GM12875 (cell line): ENCODE results near the gene RFX7.

Experiments used
- H3K4me3 ChIP-seq: one replicate; pipeline ENCODE4 v1.5.1; 2011; ENCODE audit warnings: low read depth, low read length, control low read depth
- TF ChIP-seq, protein P1 (sequence below): IDR thresholded peaks from 2 replicates; pipeline ENCODE4 v1.5.1; 2011; ENCODE audit warnings: low read depth, mild to moderate bottlenecking, control low read depth, inconsistent platforms, low read length, moderate library complexity, borderline replicate concordance; ENCODE audit not compliant: insufficient read depth

RFX7 gene

DNA sequence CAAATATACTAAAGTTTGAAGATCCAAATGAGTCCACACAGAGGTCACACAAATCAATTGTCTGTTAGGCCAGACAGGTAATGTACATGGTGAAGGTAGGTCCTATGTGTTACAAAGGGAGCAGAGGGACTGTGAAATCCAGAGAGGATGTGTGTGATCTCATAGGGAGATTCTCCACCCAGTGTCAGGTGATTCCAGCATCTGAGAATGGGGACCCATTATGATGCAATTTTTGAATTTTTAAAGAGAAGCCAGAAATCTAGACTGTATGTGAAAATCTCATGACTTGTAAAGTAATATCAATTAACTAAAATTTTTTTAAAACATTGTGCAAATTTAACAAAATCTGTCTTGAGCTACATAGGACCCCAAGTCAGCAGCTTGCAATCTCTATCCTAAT is 192.0 kb downstream of the RFX7 start:
- TF ChIP-seq, protein P1, sequence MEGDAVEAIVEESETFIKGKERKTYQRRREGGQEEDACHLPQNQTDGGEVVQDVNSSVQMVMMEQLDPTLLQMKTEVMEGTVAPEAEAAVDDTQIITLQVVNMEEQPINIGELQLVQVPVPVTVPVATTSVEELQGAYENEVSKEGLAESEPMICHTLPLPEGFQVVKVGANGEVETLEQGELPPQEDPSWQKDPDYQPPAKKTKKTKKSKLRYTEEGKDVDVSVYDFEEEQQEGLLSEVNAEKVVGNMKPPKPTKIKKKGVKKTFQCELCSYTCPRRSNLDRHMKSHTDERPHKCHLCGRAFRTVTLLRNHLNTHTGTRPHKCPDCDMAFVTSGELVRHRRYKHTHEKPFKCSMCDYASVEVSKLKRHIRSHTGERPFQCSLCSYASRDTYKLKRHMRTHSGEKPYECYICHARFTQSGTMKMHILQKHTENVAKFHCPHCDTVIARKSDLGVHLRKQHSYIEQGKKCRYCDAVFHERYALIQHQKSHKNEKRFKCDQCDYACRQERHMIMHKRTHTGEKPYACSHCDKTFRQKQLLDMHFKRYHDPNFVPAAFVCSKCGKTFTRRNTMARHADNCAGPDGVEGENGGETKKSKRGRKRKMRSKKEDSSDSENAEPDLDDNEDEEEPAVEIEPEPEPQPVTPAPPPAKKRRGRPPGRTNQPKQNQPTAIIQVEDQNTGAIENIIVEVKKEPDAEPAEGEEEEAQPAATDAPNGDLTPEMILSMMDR: no peak
- no peak overlapping the region for H3K4me3 ChIP-seq

- H3K4me3 ChIP-seq: no peak overlapping the region
- TF ChIP-seq, protein P1: no peak
Observed at GRCh38 chr15:56049577-56049976, 194.1 kb downstream of the RFX7 start.

DNA sequence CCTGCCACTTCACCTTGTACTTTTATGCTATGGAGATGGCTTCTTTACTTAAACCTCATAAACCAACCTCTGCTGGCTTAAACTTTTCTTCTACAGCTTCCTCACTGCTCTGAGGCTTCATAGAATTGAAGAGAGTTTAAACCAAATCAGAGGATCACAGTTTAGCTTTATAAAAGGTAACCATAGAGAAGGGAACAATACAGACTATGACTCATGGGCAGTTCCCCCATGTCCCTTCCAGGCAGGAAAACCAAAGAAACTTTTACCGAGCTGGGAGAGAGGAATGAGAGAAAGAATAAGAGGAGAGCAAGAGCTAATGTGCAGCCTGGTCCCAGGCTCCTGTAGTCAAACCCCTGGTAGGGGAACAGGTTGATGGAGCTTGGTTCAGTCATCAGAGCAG is 196.3 kb downstream of the RFX7 start:
- TF ChIP-seq, protein P1: no peak
- H3K4me3 ChIP-seq: no peak overlapping the region

GRCh38 chr15:56045068-56045748 is 198.5 kb downstream of the RFX7 start:
- H3K4me3 ChIP-seq: no peak overlapping the region
- TF ChIP-seq, protein P1: no peak

GRCh38 chr15:56042982-56043980 is 200.4 kb downstream of the RFX7 start:
- TF ChIP-seq, protein P1: no peak
- H3K4me3 ChIP-seq: no peak overlapping the region

- no peak overlapping the region for H3K4me3 ChIP-seq
- TF ChIP-seq, protein P1: no peak
Observed at GRCh38 chr15:56042498-56042897, 201.2 kb downstream of the RFX7 start.

GRCh38 chr15:56042031-56042430 is 201.6 kb downstream of the RFX7 start:
- TF ChIP-seq, protein P1: no peak
- no peak overlapping the region for H3K4me3 ChIP-seq
